ENCODE data around the gene OR2H2. TPM values are rescaled to one million over a fixed set of nuclear protein-coding genes. Genes with fewer than 3 reads are reported as not detected.

Gene OR2H2
- total and polyA plus RNA-seq, 2 of the 13 experiments (the other 11 are each of a cell fraction or from before 2014, with no cell fraction given) = not detected

- intact Hi-C loops (cut with micrococcal nuclease; ENCODE audit: unreplicated experiment) = no loop called here
- CTCF ChIA-PET (ENCODE audit: low intra/inter-chr PET ratio, low total read pairs) = no interaction called here
- Histone ChIP-seq H3K4me3 (replicated peaks in 1 of 3; ENCODE audit: insufficient read depth in 1 of 3, low read depth in 2 of 3, low read length in 3 of 3) (no peak overlapping the region), H3K4me1 (ENCODE audit: insufficient read depth, low read length) (no peaks in the 10 kb centered on the region), H3K9me3 (ENCODE audit: low read length) (no peaks in the 10 kb centered on the region), H3K9ac (ENCODE audit: insufficient read depth, low read depth, low read length) (no peak overlapping the region), H3K27ac (ENCODE audit: extremely low read length, insufficient read depth, low read length) (no peak overlapping the region), H4K20me1 (ENCODE audit: insufficient read depth, low read length) (no peaks in the 10 kb centered on the region), H3K36me3 (replicated peaks in 1 of 2; ENCODE audit: control insufficient read depth in 1 of 2, insufficient read depth in 2 of 2, low read length in 2 of 2) (no peaks in the 10 kb centered on the region), H3K27me3 (ENCODE audit: control insufficient read depth in 1 of 2, insufficient read depth in 2 of 2, low read length in 2 of 2) (peaks cover 0 to 7% of the 10 kb centered on the region in 2 experiments; a peak in 2 of 5 replicates), H2AFZ (ENCODE audit: low read length) (no peak overlapping the region), H3K4me2 (ENCODE audit: low read depth, low read length) (no peak overlapping the region), H3K79me2 (ENCODE audit: insufficient read depth, low read length) (no peaks in the 10 kb centered on the region)
- WGBS (ENCODE audit: low lambda C conversion rate) = 0% methylated on average over 3 of the region's 4 CpGs
- no TSS peak for BruUV-seq (replicated peaks)
- in situ Hi-C loops (cut with HindIII; ENCODE audit: extremely low pct_ligation_motif_present, low pct_unique_long_range_greater_than_20kb) = loop anchor here (25.0 kb wide), 2 partner anchors 531 to 756 kb away; no protein-coding TSS in a partner anchor
- FAIRE-seq (no peak), ATAC-seq (no peak), DNase-seq (ENCODE audit: low spot score) (no peak)
- POLR2A ChIA-PET = no interaction called here
- no peak for TF ChIP-seq ZNF264 (CRISPR knock-in tag; IDR thresholded peaks at IDR 0.05)
- TF ChIP-seq NFE2 (CRISPR knock-in tag; IDR thresholded peaks at IDR 0.05) = no peak
- no peak for TF ChIP-seq ZNF44 (CRISPR knock-in tag; IDR thresholded peaks at IDR 0.05)
- TF ChIP-seq SIX1 (CRISPR knock-in tag; IDR thresholded peaks at IDR 0.05; ENCODE audit: borderline replicate concordance) = no peak
- TF ChIP-seq ZNF275 (CRISPR knock-in tag; IDR thresholded peaks at IDR 0.05; ENCODE audit: borderline replicate concordance) = no peak
- no peak for TF ChIP-seq ZNF432 (CRISPR knock-in tag; IDR thresholded peaks at IDR 0.05; ENCODE audit: borderline replicate concordance)
Measured at GRCh38 chr6:29593199-29593855, 8.4 kb downstream of the OR2H2 start.

GRCh38 chr6:29596381-29596900 is 11.5 kb downstream of the OR2H2 start:
- H3K36me3 ChIP-seq (replicated peaks in 1 of 2; ENCODE audit: control insufficient read depth in 1 of 2, insufficient read depth in 2 of 2, low read length in 2 of 2) = no peaks in the 10 kb centered on the region
- no peak overlapping the region for H3K9ac ChIP-seq (ENCODE audit: insufficient read depth, low read depth, low read length)
- H3K27me3 ChIP-seq (ENCODE audit: control insufficient read depth in 1 of 2, insufficient read depth in 2 of 2, low read length in 2 of 2) = peaks cover 0 to 7% of the 10 kb centered on the region in 2 experiments; a peak in 2 of 5 replicates
- no TSS peak for BruUV-seq (replicated peaks)
- H2AFZ ChIP-seq (ENCODE audit: low read length) = no peak overlapping the region
- intact Hi-C loops (cut with micrococcal nuclease; ENCODE audit: unreplicated experiment) = no loop called here
- DNase-seq (ENCODE audit: low spot score) = no peak
- no peaks in the 10 kb centered on the region for H3K79me2 ChIP-seq (ENCODE audit: insufficient read depth, low read length)
- ChIA-PET CTCF (ENCODE audit: low intra/inter-chr PET ratio, low total read pairs) (no interaction called here), POLR2A (no interaction called here)
- no peak for ATAC-seq
- peak; percentile 29; the same call in 1 of the 2 replicates for TF ChIP-seq MAFF (IDR thresholded peaks at IDR 0.05; ENCODE audit: low read depth, low read length)
- TF ChIP-seq HINFP (CRISPR knock-in tag; IDR thresholded peaks at IDR 0.05; ENCODE audit: low read depth) = no peak
- peak in 1 of 2 experiments; percentile 53; a peak in 2 of 4 replicates for TF ChIP-seq MAFK (conservative IDR thresholded peaks at IDR 0.05 in 1 of 2, IDR thresholded peaks at IDR 0.05 in 1 of 2; ENCODE audit: low read length in 2 of 2)
- in situ Hi-C loops (cut with HindIII; ENCODE audit: extremely low pct_ligation_motif_present, low pct_unique_long_range_greater_than_20kb) = loop anchor here (25.0 kb wide), 2 partner anchors 534 to 759 kb away; no protein-coding TSS in a partner anchor
- WGBS (ENCODE audit: low lambda C conversion rate) = 29% methylated on average over 6 of the region's 6 CpGs
- H3K27ac ChIP-seq (ENCODE audit: extremely low read length, insufficient read depth, low read length) = no peak overlapping the region
- H3K4me3 ChIP-seq (replicated peaks in 1 of 3; ENCODE audit: insufficient read depth in 1 of 3, low read depth in 2 of 3, low read length in 3 of 3) = no peak overlapping the region
- no peaks in the 10 kb centered on the region for H3K9me3 ChIP-seq (ENCODE audit: low read length)
- H4K20me1 ChIP-seq (ENCODE audit: insufficient read depth, low read length) = no peaks in the 10 kb centered on the region
- H3K4me1 ChIP-seq (ENCODE audit: insufficient read depth, low read length) = no peaks in the 10 kb centered on the region
- H3K4me2 ChIP-seq (ENCODE audit: low read depth, low read length) = no peak overlapping the region
- FAIRE-seq = no peak

Data from HepG2 (cell line).